Coronary artery (tissue), 2 donors: ENCODE measurements around the gene FAM118A.

Experiments
- DNase-seq: peaks from one replicate; pipeline ENCODE4 v3.0.0-alpha.2; 2017; ENCODE audit warnings: low spot score
- H3K27ac ChIP-seq, 2 donors: fragments of 200-600 bp; sonication (generic); one replicate each; pipeline ENCODE4 v1.5.1; 2016 to 2019
- H3K4me3 ChIP-seq: fragments of 200-600 bp; sonication (generic); 2 replicates; pipeline ENCODE4 v1.5.1; 2016; ENCODE audit warnings: mild to moderate bottlenecking, moderate library complexity
- CTCF ChIP-seq: fragments of 200-600 bp; sonication (generic); IDR thresholded peaks from one replicate; pipeline ENCODE4 v1.5.1; 2019; ENCODE audit warnings: antibody characterized with exemption

The FAM118A gene

GRCh38 chr22:45285263-45286058, 24.3 kb upstream of the FAM118A start:
- Histone ChIP-seq H3K4me3 (peak overlapping the region; percentile 65), H3K27ac (no peak overlapping the region)
- DNase-seq = no peak
- no peak for TF ChIP-seq CTCF

- TF ChIP-seq CTCF = no peak
- Histone ChIP-seq H3K4me3 (no peak overlapping the region), H3K27ac (no peak overlapping the region)
- no peak for DNase-seq
These were observed 22.7 kb upstream of the FAM118A start for GRCh38 chr22:45286854-45287551.

- DNase-seq = no peak
- no peak for TF ChIP-seq CTCF
- no peak overlapping the region for H3K27ac ChIP-seq
- H3K4me3 ChIP-seq = no peak overlapping the region
These were observed 19.3 kb upstream of the FAM118A start for GRCh38 chr22:45290410-45290936.

GRCh38 chr22:45291061-45291930, 18.4 kb upstream of the FAM118A start:
- H3K4me3 ChIP-seq = no peak overlapping the region
- no peak overlapping the region for H3K27ac ChIP-seq
- DNase-seq = no peak
- no peak for TF ChIP-seq CTCF

- Histone ChIP-seq H3K4me3 (no peak overlapping the region), H3K27ac (no peak overlapping the region)
- no peak for TF ChIP-seq CTCF
- no peak for DNase-seq
These were observed 17.8 kb upstream of the FAM118A start for GRCh38 chr22:45291931-45292290.

- DNase-seq = no peak
- Histone ChIP-seq H3K4me3 (no peak overlapping the region), H3K27ac (no peak overlapping the region)
- no peak for TF ChIP-seq CTCF
These were observed 16.8 kb upstream of the FAM118A start for GRCh38 chr22:45292731-45293442.
